C4-2B (cell line): ENCODE measurements around the gene DUSP9.

Source experiments
- CTCF ChIP-seq: fragments of 450-650 bp; conservative IDR thresholded peaks from 2 replicates; pipeline ENCODE4 v1.5.1; 2017; ENCODE audit warnings: mild to moderate bottlenecking
- ZFX ChIP-seq: fragments of 450-650 bp; IDR thresholded peaks from 2 replicates; pipeline ENCODE4 v1.6.1; 2017

GRCh38 chrX:153667281-153667955 lies 20.4 kb downstream of the DUSP9 start:
- TF ChIP-seq CTCF (no peak), ZFX (no peak)
